ENCODE data around the gene DGKE. TPM values are rescaled to one million over a fixed set of nuclear protein-coding genes. Genes with fewer than 3 reads are reported as not detected.
A peak's percentile ranks its signal among the peaks of the same experiment; 100 is the strongest.

DGKE gene
- total RNA-seq, 1 experiment from 2014 or later, result 19.1 TPM

DNA sequence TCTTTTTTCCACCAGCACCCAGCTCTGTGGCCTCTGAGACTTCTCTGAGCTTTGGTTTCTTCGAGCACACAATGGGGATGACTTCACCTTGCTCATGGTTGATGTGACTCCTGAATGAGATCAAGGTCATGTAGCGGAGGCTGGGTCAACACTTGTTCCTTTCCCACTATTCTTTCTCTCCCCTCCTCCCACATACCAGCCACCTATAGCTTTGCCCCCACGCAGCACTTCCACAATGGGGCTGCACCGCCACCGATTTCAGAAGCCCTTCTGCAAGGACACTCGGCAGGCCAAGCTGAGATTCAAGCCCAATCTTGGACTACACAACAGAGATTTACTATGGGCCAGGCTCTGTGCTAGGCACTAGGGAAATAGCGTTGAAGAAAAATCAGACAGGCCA is 65.5 kb downstream of the DGKE start:
- ATAC-seq (no peak), DNase-seq (ENCODE audit: low read depth, low spot score) (no peak)
- Histone ChIP-seq H3K4me3 (ENCODE audit: low read depth in 2 of 2, low read length in 2 of 2) (no peak overlapping the region), H3K27ac (ENCODE audit: low read length) (no peak overlapping the region), H3K27me3 (ENCODE audit: control insufficient read depth, insufficient read depth, low read length) (no peaks in the 10 kb centered on the region), H3K9me3 (ENCODE audit: control insufficient read depth, insufficient read depth, low read depth, low read length) (no peaks in the 10 kb centered on the region), H3K4me1 (ENCODE audit: control insufficient read depth, insufficient read depth, low read length) (no peaks in the 10 kb centered on the region), H3K36me3 (ENCODE audit: control insufficient read depth, insufficient read depth, low read length) (peaks cover 20% of the 10 kb centered on the region)
- no TSS peak for BruUV-seq (replicated peaks)
- ChIA-PET CTCF (interaction anchor here (0.6 kb wide), 1 partner anchor 40 kb away, joined by 3 read pairs; no protein-coding TSS in a partner anchor), POLR2A (no interaction called here)
- intact Hi-C loops (cut with micrococcal nuclease; ENCODE audit: unreplicated experiment), result no loop called here
- in situ Hi-C loops (cut with HindIII; ENCODE audit: low pct_unique_long_range_greater_than_20kb, low sequenced_read_pairs), result no loop called here
- TF ChIP-seq POLR2AphosphoS5 (IDR thresholded peaks at IDR 0.05; ENCODE audit: low read depth, low read length), result no peak
- TF ChIP-seq TCF7L2 (IDR thresholded peaks at IDR 0.05; ENCODE audit: low read depth, low read length), result no peak
- no peak for TF ChIP-seq REST (IDR thresholded peaks at IDR 0.05; ENCODE audit: insufficient read depth in 1 of 2, low read depth in 2 of 2, low read length in 1 of 2)
- no peak for TF ChIP-seq SIN3A (IDR thresholded peaks at IDR 0.05; ENCODE audit: borderline replicate concordance, insufficient read depth, low read depth, low read length)
- TF ChIP-seq CTCF (IDR thresholded peaks at IDR 0.05), result no peak

GRCh38 chr17:56902348-56902747 is 68.4 kb downstream of the DGKE start:
- no peaks in the 10 kb centered on the region for H3K4me1 ChIP-seq (ENCODE audit: control insufficient read depth, insufficient read depth, low read length)
- ATAC-seq, result peak; percentile 57; the same call in 1 of the 2 replicates
- no peak overlapping the region for H3K27ac ChIP-seq (ENCODE audit: low read length)
- H3K27me3 ChIP-seq (ENCODE audit: control insufficient read depth, insufficient read depth, low read length), result no peaks in the 10 kb centered on the region
- H3K9me3 ChIP-seq (ENCODE audit: control insufficient read depth, insufficient read depth, low read depth, low read length), result no peaks in the 10 kb centered on the region
- BruUV-seq (replicated peaks), result no TSS peak
- CTCF ChIA-PET, result no interaction called here
- in situ Hi-C loops (cut with HindIII; ENCODE audit: low pct_unique_long_range_greater_than_20kb, low sequenced_read_pairs), result no loop called here
- no peak for DNase-seq (ENCODE audit: low read depth, low spot score)
- H3K36me3 ChIP-seq (ENCODE audit: control insufficient read depth, insufficient read depth, low read length), result peaks cover 29% of the 10 kb centered on the region
- no peak for TF ChIP-seq SIN3A (IDR thresholded peaks at IDR 0.05; ENCODE audit: borderline replicate concordance, insufficient read depth, low read depth, low read length)
- no peak for TF ChIP-seq TCF7L2 (IDR thresholded peaks at IDR 0.05; ENCODE audit: low read depth, low read length)
- TF ChIP-seq POLR2AphosphoS5 (IDR thresholded peaks at IDR 0.05; ENCODE audit: low read depth, low read length), result no peak
- no peak for TF ChIP-seq REST (IDR thresholded peaks at IDR 0.05; ENCODE audit: insufficient read depth in 1 of 2, low read depth in 2 of 2, low read length in 1 of 2)
- TF ChIP-seq CTCF (IDR thresholded peaks at IDR 0.05), result no peak
- POLR2A ChIA-PET, result interaction anchor here (0.6 kb wide), 2 partner anchors 51 to 63 kb away, joined by 3 to 14 read pairs; no protein-coding TSS in a partner anchor
- intact Hi-C loops (cut with micrococcal nuclease; ENCODE audit: unreplicated experiment), result no loop called here
- H3K4me3 ChIP-seq (ENCODE audit: low read depth in 2 of 2, low read length in 2 of 2), result no peak overlapping the region
